Choroid plexus epithelial cell (primary cell): ENCODE results near the gene UBQLN1.
"Not testable (repeated sequence)": the region's sequence is repeated elsewhere in the genome, so short reads cannot be mapped to it uniquely, and the experiment has no call there.

Source experiments
- DNase-seq: peaks from one replicate; pipeline ENCODE4 v3.0.0-alpha.2; 2010; ENCODE audit warnings: low read depth
- H3K4me3 ChIP-seq: 2 replicates; pipeline ENCODE4 v1.5.1; 2011; ENCODE audit warnings: low read depth, mild to moderate bottlenecking, control low read depth, low read length, moderate library complexity
- TF ChIP-seq, protein P1 (sequence below): conservative IDR thresholded peaks from 2 replicates; pipeline ENCODE4 v1.5.1; 2011; ENCODE audit warnings: low read depth, mild to moderate bottlenecking, control low read depth, inconsistent platforms, low read length, moderate library complexity

Gene UBQLN1

GRCh38 chr9:83623679-83624076 lies 84.1 kb downstream of the UBQLN1 start:
- peak overlapping the region; percentile 75 for H3K4me3 ChIP-seq
- no peak for DNase-seq
- TF ChIP-seq, protein P1, sequence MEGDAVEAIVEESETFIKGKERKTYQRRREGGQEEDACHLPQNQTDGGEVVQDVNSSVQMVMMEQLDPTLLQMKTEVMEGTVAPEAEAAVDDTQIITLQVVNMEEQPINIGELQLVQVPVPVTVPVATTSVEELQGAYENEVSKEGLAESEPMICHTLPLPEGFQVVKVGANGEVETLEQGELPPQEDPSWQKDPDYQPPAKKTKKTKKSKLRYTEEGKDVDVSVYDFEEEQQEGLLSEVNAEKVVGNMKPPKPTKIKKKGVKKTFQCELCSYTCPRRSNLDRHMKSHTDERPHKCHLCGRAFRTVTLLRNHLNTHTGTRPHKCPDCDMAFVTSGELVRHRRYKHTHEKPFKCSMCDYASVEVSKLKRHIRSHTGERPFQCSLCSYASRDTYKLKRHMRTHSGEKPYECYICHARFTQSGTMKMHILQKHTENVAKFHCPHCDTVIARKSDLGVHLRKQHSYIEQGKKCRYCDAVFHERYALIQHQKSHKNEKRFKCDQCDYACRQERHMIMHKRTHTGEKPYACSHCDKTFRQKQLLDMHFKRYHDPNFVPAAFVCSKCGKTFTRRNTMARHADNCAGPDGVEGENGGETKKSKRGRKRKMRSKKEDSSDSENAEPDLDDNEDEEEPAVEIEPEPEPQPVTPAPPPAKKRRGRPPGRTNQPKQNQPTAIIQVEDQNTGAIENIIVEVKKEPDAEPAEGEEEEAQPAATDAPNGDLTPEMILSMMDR: no peak

DNA sequence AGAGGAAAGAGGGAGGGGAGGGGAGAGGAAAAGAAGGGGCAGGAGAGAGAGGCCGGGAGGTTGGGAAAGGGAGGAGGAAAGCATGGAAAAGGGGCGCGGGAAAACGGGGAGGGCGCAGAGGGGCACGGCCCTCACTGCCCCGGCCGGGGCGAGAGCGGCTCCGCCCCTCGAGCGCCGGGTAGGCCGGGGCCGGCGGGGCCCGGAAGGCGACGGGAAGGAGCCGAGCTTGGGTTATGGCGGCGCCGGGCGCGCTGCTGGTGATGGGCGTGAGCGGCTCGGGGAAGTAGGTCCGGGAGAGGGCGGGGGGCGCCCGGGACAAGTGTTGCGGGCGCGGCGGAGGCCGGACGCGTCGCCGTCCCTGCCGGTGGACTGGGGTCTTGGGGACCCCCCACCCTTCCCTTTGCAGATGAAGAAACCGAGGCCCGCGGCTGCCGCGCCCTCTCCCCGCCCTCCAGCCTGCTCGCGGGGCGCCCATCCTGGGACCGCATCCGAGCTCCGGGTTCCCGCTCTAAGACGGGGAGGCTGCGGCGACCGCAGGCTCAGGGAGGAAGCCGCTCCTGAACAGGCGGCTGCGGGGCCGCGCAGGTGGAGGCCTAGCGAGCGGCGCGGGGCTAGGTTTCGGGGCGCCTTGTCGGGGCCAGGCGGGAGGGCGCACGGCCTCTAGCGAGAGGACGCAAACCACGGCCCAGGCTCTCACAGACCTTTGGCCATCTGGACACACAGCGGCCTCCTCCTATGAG lies 84.6 kb downstream of the UBQLN1 start, which contains the start of gene IDNK:
TSS of gene IDNK (plus strand) at position 205 of the 740 bp plus-strand sequence. CDS start at position 234, 29 bp downstream.
- DNase-seq: peak; percentile 31
- TF ChIP-seq, protein P1: no peak
- peak within 1 kb of the TSS; percentile 75 for H3K4me3 ChIP-seq

GRCh38 chr9:83622433-83622938 lies 85.3 kb downstream of the UBQLN1 start:
- H3K4me3 ChIP-seq: peak overlapping the region; percentile 75
- TF ChIP-seq, protein P1: no peak
- no peak for DNase-seq

GRCh38 chr9:83620841-83621636 lies 86.7 kb downstream of the UBQLN1 start:
- TF ChIP-seq, protein P1: peak; percentile 83
- DNase-seq: peak; percentile 68
- no peak overlapping the region for H3K4me3 ChIP-seq

- H3K4me3 ChIP-seq: no peak overlapping the region
- TF ChIP-seq, protein P1: no peak
- DNase-seq: no peak
Measured at GRCh38 chr9:83617299-83617698, 90.5 kb downstream of the UBQLN1 start.

DNA sequence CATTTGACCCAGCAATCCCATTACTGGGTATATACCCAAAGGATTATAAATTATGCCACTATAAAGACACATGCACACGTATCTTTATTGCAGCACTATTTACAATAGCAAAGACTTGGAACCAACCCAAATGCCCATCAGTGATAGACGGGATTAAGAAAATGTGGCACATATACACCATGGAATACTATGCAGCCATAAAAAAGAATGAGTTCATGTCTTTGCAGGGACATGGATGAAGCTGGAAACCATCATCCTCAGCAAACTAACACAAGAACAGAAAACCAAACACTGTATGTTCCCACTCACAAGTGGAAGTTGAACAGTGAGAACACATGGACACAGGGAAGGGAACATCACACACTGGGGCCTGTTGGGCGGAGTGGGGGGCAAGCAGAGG lies 94.5 kb downstream of the UBQLN1 start:
- DNase-seq, H3K4me3 ChIP-seq: not testable (repeated sequence)
